ENCODE data around the gene TCF19.
"Not testable (repeated sequence)": the region's sequence is repeated elsewhere in the genome, so short reads cannot be mapped to it uniquely, and the experiment has no call there.

Gene TCF19

DNA sequence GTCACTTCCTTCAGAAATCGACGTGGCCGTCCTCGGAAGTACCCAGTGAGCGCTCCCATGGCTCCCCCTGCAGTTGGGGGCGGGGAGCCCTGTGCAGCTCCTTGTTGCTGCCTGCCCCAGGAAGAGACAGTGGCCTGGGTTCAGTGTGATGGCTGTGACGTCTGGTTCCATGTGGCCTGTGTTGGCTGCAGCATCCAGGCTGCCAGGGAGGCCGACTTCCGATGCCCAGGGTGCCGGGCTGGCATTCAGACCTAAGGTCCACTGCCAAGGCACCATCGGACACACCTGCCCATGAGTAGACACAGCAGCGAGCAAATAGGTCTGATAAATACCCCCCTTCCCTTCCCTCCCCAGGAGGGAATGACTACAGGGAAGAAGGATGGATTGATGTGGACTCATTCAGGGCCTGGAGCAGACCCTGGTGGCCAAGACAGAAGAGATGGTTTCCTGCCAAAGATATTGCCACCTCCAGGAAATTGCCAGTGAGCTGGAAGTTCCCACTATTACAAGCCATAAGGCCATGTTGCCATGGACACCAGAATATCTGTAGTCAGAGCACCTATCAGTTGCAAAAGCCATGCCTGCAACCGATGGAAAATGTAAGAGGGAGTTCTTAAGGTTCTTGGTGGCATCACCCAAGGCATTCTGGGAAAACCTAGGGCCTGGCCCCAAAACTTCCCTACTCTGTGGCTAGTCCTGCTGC is 4.2 kb downstream of the TCF19 start:
- no peak for DNase-seq (ENCODE audit: low spot score)

DNA sequence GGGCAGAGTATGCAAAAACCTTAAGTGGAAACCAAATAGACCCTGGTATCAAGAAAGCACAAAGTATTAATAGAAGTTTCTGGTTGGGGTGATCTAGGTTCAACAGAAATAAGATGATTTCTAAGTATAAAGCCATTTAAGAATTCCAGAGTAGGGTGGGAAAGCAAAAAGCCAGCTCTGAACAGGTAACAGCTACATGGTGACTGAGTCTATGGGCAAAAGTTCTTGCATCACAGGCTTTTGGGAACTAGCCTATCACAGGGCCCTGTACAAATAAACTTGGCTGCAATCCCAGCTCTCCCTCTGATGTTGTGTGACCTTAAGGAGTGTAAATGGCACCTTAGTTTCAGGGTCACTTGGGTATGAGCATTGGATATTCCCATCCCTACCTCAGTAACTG is 5.5 kb downstream of the TCF19 start:
- no peak for DNase-seq (ENCODE audit: low spot score)

DNA sequence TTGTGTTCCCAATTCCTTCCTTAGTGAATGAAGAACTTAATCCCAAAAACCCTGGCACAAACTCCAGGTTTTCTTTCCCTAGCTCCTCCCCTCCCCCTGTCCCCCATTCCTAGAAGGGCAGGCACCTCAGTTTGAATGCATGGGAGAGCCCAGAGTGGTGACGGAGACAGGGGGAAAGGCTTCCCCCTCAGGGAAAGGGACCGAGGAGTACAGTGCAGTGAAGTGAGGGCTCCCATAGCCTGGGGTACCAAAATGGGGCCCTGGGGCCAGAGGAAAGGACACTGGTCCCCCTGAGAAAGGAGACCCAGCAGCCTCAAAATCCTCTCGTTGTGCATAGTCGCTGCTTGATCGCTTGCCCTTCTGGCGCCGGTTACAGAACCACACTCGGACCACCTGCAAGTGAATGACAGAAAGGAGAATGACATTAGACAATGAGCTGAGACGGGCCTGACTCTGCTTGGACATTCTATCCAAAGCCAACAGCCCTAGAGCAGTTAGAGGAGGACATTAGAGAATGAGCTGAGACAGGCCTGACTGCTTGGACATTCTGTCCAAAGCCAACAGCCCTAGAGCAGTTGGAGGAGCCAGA is 6.2 kb downstream of the TCF19 start:
- not testable (repeated sequence) for DNase-seq (ENCODE audit: low spot score)

DNA sequence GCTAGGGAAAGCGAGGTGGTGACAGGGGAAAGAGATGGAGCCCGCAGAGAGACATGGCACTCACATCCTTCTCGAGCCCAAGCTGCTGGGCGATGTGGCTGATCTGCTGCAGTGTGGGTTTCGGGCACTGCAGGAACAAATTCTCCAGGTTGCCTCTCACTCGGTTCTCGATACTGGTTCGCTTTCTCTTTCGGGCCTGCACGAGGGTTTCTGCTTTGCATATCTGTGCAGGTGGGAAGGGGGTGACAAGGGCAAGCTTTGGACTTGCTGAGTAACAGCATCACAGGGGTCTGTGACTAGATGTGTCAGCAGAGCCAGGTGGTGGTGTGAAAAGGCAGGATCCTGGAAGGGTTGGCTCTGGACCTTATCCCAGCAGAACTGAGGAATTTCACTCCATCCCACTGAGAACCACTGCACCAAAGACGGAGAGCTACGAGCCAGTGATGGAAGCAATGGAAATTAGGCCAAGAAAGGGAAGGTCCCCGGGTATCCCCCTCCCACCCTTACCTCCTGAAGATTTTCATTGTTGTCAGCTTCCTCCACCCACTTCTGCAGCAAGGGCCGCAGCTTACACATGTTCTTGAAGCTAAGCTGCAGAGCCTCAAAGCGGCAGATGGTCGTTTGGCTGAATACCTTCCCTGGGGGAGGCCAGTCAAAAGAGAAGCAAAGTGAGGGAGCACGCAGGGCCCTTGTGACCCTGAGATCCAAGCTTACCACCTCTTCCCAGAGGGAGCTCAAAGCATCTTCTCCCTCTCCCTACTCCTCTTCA is 6.9 kb downstream of the TCF19 start:
- DNase-seq (ENCODE audit: low spot score): not testable (repeated sequence)

DNA sequence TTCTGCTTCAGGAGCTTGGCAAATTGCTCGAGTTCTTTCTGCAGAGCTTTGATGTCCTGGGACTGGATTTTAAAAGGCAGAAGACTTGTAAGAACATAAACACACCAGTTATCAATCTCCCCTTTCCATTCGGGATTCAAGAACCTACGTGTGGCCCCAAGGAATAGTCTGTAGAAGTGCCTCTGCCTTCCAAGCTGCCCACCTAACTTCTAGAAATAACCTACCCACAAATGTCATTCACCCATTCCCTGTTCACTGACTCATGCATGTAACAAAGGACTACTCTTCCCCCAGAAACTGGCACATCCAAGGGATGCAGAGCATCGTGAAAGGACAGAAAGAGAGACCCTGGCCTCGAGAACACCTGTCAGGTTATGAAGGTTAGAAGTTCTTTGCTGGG is 7.6 kb downstream of the TCF19 start:
- no peak for DNase-seq (ENCODE audit: low spot score)

DNA sequence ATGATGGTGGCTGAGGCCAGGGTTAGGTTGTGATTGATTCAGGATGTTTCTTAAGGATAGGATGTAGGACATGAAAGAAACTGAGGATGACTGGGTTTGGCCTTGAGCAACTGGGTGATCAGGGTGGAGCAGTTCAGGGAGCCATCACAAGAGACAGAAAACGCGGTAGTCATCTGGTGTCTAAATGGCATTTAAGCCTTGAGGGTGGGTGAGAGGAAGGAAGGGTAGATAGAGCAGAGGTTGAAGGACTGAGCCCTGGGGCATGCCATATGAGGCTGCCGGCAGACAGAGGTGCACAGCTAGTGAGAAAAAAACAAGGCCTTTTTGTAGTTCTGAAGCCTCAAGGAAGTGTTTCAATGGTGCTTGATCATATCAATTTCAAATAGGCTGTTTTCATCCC is 10.2 kb downstream of the TCF19 start:
- no peak for DNase-seq (ENCODE audit: low spot score)

DNA sequence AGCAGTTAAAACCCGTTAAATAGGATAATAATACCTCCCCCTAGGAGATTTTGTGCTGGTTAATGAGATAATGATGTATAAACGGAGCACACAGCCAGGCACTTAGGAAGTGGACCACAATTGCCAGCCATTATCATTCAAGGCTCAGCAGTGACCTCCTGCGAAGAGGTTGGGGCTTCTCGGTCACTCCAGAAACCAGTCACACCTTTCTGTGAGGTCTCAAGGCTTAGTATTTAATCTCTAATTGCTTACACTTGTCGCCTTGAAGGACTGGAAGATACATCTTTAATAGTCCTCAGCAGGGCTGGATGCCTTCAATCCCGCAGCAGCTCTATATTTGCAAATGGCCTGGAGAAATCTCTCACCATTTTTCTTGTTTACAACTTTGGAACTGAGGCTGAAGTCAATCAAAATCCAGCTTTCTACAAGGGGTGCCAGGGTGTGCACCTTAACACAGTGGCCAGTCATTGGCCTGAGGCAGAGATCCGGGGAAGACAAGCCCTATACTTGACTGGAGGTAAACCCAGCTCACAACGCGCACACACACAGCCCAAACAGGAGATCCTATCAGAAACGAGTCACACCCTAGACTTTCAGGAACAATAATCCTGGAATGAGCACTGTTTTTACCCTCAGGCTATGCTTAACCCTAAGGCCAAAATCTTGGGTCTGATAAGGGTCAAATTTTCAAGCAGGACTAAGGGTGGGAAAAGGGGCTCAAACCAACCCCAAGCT is 10.9 kb downstream of the TCF19 start:
- no peak for DNase-seq (ENCODE audit: low spot score)

DNA sequence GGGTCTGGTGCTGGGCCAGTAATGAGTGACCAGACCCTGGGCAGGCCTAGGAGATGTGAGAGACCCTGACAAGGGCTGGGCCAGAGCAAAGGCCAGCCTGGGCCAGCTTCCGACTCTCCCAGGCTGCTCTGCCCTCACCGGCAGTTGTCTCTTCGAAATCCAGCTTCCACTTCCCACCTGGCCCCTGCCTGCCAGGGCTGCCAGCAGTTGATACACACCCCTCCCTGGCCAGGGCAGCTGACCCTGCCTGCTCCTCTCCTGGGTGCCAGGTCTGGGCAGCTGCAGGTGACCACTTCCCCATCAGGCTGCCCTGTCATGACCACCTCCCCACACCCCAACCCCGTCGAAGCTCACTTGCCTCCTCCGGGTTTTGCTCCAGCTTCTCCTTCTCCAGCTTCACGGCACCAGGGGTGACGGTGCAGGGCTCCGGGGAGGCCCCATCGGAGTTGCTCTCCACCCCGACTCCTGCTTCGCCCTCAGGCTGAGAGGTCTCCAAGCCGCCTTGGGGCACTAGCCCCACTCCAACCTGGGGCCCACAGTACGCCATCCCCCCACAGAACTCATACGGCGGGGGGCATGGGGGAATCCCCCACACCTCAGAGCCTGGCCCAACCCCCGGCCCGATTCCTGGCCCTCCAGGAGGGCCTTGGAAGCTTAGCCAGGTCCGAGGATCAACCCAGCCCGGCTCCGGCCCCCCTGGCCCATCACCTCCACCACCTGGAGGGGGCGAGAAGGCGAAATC is 11.6 kb downstream of the TCF19 start:
- DNase-seq (ENCODE audit: low spot score): not testable (repeated sequence)

DNA sequence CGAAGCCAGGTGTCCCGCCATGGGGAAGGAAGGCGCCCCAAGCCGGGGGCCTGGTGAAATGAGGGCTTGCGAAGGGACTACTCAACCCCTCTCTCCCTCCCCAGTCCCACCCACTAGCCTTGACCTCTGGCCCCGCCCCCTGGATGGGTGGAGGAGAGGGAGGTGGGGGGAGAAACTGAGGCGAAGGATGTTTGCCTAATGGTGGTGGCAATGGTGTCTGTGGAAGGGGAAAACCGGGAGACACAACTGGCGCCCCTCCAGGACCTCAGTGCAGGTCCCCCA is 12.2 kb downstream of the TCF19 start, which contains the start of gene POU5F1:
Gene POU5F1 (minus strand): TSS at position 83 of the 282 bp plus-strand sequence. CDS start 62 bp downstream, at position 21.
- no peak for DNase-seq (ENCODE audit: low spot score)

DNA sequence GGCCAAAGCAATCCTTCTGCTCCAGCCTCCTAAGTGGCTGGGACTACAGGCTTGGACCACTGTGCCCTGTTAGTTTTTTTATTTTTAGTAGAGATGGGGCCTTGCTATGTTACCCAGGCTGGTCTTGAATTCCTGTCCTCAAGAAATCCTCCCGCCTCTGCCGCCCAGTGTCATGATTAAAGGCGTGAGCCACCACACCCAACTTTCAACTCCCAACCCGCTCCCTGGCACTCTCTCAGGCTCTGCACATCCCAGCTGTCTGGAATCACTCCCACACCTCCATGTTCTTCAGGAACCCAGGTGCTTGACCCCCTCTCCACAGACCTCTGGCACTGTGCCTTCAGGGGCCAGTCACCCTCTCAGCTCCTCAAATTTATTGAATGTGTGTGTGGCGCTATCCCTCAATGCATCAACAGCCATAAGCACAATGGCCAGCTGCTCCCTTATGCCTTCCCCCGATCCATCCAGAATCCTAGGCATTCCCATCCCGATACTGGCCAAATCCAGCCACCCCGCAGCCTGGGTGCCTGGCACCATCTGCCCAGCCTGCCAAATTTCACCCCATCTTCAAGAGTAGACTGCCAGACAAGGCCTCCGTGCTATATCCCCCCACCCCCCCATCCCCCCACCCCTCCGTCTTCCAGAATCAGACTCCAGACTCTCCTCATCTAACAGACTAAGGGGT is 12.7 kb downstream of the TCF19 start:
- DNase-seq (ENCODE audit: low spot score): no peak

DNA sequence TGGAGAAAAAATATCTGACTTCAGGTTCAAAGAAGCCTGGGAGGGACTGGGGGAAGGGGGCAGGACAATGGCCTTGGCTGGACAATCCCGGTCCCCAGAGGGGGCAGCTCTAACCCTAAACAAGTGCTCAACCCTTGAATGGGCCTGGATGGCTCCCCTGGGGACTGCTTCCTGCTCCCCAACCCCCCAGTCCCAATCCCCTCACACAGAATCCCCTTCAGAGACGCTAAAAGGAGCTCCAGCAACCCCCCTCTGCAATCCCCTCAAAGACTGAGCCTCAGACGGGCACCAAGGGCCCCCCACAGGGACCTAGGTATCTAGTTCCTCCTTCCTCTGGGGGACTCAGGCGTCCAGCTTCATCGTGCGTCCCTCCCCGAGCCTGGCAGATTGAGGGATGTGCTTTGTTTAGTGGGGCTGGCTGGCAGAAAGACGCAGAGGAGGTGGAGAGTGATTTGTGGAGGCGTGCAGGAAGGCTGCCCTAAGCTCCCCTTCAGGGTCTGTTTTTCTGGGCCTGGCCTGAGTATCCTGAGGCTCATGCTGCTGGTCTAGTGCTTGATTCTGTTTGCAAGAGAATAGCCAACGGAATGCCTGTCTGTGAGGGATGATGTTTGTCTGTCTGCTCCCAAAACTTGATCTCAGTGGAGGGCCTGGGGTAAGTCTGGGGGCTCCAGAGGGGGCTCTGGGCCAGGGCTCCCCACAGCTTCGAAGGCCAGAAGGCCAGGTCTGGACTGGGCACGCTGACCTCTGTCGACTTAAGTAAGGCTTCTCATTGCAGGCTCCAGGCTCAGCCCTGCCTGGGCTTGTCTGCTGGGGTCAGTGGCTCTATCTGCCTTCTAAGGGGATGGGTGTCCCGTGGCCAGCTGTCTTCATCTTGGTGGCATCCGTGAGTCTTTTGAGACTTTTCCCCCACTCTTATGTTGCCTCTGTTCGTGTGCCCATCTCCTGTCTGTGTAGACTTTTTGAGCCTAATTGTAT is 13.8 kb downstream of the TCF19 start:
- no peak for DNase-seq (ENCODE audit: low spot score)

DNA sequence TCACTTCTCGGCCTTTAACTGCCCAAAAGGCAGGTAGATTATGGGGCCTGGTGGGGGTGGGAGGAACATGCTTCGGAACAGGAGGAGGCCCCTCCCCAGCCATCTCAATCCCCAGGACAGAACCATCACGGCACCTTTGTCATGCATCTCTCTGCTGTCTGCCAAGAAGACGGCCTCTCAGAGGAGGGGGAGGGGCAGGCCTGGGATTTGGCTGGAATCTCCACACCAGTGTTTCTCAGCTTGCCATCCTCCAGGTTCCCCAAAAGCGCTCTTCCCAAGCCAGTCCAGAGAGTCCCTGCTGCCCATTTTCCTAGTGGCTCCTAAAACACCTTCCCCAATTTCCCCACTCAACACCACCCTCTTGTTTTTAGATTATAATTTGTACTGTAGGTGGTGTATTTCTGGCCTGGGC is 14.6 kb downstream of the TCF19 start:
- no peak for DNase-seq (ENCODE audit: low spot score)

DNA sequence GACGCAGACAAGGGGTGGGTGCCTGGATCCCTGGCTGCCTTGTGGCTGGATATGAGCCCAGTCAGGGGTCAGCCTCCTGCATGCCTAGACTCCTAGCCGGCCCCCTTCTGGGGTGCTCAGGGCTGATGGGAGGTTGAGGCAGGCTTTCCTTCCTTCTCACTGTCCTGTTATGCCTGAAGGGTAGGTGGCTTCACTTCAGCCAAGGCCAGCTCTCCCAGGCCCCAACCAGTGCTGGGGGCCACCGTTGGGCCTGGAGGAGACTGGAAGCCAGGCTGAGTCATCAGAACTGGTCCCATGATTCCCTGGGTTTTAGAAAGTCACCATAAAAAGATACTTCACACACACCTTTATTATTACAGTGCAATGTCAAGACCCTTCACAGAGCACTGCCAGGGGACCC is 15.0 kb downstream of the TCF19 start:
- no peak for DNase-seq (ENCODE audit: low spot score)

DNA sequence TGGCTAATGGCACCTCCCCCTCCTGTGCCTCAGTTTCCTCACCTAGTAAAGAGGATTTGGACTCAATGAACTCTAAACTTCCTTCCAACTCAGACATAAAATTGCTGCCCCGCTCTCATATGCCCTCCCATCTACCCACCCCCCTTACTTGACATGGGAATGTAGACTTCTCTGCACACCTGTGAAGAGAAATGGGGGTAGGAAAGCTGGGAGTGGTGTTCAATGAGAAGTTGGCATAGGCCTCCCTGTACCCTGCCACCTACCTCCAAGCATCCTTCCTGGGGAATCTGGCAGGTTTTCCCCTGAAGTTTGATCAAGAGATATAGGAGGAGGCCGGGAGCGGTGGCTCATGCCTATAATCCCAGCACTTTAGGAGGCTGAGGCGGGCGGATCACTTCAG is 16.0 kb downstream of the TCF19 start:
- DNase-seq (ENCODE audit: low spot score): no peak

DNA sequence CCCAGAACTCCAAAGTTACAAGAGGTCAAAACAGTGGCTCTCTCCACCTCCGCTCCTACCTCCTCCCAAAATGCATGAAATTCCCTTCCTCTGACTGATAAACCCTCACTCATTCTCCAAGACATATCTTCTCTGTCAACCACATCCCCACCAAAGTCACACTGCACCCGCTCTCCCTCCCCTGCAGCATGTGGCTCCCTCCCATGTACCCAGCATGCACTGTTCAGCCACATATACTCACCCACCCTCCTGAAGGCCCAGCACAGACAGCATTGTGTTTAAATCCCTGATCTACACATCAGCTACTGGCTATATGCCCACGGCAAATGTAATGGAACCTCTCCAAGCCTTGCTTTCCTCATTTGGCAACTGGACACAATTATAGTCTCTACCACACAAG is 17.6 kb downstream of the TCF19 start:
- no peak for DNase-seq (ENCODE audit: low spot score)

DNA sequence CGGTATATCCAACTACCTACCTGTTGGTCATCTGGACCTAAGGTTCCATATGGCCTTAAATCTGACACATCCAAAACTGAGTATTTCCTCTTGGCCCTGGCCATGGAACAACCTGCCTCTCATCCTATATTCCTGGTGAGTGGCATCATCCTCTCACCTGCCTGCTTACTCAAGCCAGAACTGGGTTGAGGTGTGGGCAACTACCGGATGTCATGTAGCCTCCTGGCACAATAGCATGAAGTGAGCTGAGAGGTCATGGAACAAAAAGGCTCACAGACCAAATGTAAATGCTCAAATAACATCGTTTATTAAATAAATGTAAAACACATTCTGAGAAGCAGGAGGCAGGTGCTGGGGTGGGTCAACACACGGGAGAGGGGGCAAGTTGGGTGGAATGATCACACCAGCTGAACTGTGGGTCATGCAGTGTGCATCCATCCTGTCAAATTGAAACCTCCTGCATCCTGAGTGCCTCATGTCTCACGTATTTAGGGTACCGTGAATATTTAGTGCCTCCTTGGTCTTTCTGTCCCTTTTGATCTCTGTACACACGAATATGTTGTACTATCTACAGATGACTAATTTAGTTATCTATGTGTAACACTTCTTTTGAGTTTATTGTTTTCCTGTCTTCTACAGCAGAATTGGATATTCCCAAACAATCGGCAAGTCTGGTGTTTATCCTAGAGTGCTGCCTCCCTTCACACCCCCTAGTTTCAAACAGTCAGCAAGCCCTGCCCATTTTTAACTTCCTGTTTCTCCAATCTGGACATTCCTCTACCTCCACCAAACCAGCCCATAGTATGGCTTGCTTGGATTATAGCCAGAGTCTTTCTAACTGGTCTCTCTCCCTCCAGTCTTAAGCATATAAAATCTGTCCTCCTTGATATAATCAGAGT is 20.0 kb downstream of the TCF19 start:
- DNase-seq (ENCODE audit: low spot score): no peak

DNA sequence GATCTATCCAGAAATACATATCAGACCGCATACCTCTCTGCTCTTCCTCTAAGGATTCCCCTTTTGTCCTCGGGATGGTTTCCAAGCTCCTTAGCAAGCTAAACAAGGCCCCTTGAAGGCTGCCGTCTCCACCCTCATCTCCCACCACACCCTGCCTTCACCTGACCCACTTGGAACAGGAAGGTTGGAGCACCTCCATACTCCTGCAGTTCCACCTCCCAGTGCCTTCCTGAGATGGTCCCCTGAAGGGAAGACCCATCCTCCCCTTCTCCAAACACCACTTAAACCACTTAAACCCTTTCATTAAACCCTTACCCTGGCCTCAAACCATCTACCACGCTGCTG is 20.6 kb downstream of the TCF19 start:
- DNase-seq (ENCODE audit: low spot score): no peak

DNA sequence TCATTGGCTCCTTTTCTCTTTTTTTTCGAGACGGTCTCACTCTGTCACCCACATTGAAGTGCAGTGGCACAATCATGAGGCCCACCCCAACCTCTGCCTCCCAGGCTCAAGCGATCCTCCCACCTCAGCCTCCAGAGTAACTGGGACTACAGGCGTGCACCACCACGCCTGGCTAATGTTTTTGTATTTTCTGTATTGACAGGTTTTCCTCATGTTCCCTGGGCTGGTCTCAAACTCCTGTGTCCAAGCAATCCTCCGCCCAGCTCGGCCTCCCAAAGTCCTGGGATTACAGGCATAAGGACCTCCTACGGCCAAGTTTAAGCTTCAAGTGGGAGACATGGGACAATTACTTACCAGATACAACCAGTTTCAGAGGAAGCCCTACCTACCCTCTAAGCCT is 21.5 kb downstream of the TCF19 start:
- no peak for DNase-seq (ENCODE audit: low spot score)

DNA sequence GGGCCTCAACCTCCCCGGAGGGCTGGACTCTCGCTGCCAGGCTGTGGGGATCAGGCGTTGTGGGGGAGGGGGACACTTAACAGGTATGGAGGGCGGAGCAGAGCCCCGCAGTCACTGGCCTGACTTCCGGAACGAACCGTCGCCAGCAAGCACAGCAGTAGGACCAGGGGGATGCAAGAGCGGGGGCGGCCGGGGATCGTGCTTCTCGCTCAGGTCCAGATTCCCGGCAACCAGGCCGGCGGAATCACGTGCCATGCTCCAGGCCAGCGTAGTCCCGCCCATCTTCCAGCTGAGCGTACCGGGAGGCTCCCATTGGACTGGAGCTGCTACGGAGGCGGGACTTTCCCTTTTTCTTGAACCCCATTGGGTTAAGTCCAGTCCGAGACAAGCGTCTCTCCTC is 22.1 kb downstream of the TCF19 start:
- no peak for DNase-seq (ENCODE audit: low spot score)

All from left forelimb (tissue), 1 donor.